ENCODE results near the gene PHC1.

DNA sequence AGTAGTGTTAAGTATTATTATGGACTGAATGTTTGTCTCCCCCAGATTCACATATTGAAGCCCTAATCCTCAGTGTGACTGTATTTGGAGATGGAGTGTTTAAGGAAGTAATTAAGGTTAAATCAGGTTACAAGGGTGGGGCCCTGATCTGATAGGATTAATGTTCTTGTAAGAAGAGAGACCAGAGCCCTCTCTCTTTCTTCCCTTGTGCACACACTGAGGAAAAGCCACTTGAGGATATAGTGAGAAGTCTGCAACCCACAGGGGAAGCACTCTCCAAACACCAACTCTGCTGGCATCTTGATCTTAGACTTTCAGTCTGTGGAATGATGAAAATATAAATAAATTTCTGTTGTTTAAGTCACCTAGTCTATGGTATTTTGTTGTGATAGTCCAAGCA lies 72.9 kb downstream of the PHC1 start:
- TF ChIP-seq, protein P1, sequence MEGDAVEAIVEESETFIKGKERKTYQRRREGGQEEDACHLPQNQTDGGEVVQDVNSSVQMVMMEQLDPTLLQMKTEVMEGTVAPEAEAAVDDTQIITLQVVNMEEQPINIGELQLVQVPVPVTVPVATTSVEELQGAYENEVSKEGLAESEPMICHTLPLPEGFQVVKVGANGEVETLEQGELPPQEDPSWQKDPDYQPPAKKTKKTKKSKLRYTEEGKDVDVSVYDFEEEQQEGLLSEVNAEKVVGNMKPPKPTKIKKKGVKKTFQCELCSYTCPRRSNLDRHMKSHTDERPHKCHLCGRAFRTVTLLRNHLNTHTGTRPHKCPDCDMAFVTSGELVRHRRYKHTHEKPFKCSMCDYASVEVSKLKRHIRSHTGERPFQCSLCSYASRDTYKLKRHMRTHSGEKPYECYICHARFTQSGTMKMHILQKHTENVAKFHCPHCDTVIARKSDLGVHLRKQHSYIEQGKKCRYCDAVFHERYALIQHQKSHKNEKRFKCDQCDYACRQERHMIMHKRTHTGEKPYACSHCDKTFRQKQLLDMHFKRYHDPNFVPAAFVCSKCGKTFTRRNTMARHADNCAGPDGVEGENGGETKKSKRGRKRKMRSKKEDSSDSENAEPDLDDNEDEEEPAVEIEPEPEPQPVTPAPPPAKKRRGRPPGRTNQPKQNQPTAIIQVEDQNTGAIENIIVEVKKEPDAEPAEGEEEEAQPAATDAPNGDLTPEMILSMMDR (IDR thresholded peaks at IDR 0.05): no peak
- TF ChIP-seq EZH2phosphoT487 (IDR thresholded peaks at IDR 0.05; ENCODE audit: borderline replicate concordance, low read depth) (no peak), NFIC (IDR thresholded peaks at IDR 0.05; ENCODE audit: borderline replicate concordance) (no peak), SMC3 (IDR thresholded peaks at IDR 0.05; ENCODE audit: low read depth, low read length) (no peak)
